Mucosa of descending colon (tissue), 3 donors: ENCODE results near the gene NOS1. TPM values are rescaled to one million over a fixed set of nuclear protein-coding genes. Genes with fewer than 3 reads are reported as not detected.
"Not testable (repeated sequence)": the region's sequence is repeated elsewhere in the genome, so short reads cannot be mapped to it uniquely, and the experiment has no call there.

Experiments
- ATAC-seq: fragments of 200-7000 bp; cut with Tn5 transposase; one replicate; pipeline ENCODE4 v1.9.1; 2020; ENCODE audit warnings: mild to moderate bottlenecking, moderate library complexity
- DNase-seq, 3 donors: peaks; one replicate each; pipeline ENCODE4 v3.0.0-alpha.2; 2020
- H3K36me3 ChIP-seq: fragments of 200-600 bp; one replicate; pipeline ENCODE4 v1.8.0; 2021; ENCODE audit warnings: low read depth, mild to moderate bottlenecking
- H3K4me1 ChIP-seq: fragments of 200-600 bp; one replicate; pipeline ENCODE4 v1.8.0; 2021; ENCODE audit warnings: low read depth, mild to moderate bottlenecking
- H3K4me3 ChIP-seq: fragments of 200-600 bp; one replicate; pipeline ENCODE4 v1.8.0; 2021; ENCODE audit warnings: mild to moderate bottlenecking
- H3K9me3 ChIP-seq: fragments of 200-600 bp; one replicate; pipeline ENCODE4 v1.8.0; 2021; ENCODE audit warnings: mild to moderate bottlenecking
- intact Hi-C, 2 donors: fragments of 100-400 bp; cut with DNase I in 1 of 2; cut with micrococcal nuclease in 1 of 2; formaldehyde crosslinking; loops; one replicate each; pipeline versions ENCODE4 v1.11.0 to v1.11.1; 2022; cut with DNase I, micrococcal nuclease
- total RNA-seq, 3 donors: library from RNA; stranded (reverse); fragmentation: NEBNext Ultra II Directional in 2 of 3; extraction: Animal tissue kit (Norgen Biotek cat#: 25700) in 2 of 3; gene quantifications; one replicate each; pipeline versions ENCODE4 v1.2.1 to v1.2.4, GENCODE V29; 2021 to 2023
- TF ChIP-seq, protein P1 (sequence below): fragments of 200-600 bp; IDR thresholded peaks from one replicate; pipeline ENCODE4 v1.8.0; 2022; ENCODE audit warnings: antibody characterized with exemption, mild to moderate bottlenecking
- donor health status: DM: no; HTN: no; CAD: no; lungs with moderate emphysema.
- donor health status: DM: no; HTN: no; CAD: no.
- donor health status: DM: no; HTN: yes; CAD: no.

Gene NOS1
- total RNA-seq, 3 donors from 2014 or later: 0.09 to 11.0 (median 0.29) TPM

DNA sequence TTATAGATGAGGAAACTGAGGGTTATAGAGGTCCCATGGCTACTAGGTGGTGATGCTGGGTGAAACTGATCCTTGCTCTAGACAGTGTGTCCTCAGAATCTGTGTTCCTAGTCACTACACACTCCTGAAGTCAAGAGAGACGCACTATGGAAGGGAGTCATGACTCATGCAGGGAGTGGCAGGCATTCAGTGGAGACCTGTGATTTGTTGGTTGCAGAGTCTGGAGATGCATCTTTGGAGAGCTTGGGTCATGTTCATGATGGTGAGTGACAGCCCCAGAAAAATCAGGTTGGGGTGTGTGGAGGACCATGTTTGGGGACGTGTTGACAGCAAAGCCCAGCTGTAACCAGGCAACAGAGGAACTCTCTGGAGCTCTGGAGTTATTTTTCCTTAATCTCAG is 133.2 kb downstream of the NOS1 start:
- ATAC-seq: no peak
- intact Hi-C loops: no loop called here

DNA sequence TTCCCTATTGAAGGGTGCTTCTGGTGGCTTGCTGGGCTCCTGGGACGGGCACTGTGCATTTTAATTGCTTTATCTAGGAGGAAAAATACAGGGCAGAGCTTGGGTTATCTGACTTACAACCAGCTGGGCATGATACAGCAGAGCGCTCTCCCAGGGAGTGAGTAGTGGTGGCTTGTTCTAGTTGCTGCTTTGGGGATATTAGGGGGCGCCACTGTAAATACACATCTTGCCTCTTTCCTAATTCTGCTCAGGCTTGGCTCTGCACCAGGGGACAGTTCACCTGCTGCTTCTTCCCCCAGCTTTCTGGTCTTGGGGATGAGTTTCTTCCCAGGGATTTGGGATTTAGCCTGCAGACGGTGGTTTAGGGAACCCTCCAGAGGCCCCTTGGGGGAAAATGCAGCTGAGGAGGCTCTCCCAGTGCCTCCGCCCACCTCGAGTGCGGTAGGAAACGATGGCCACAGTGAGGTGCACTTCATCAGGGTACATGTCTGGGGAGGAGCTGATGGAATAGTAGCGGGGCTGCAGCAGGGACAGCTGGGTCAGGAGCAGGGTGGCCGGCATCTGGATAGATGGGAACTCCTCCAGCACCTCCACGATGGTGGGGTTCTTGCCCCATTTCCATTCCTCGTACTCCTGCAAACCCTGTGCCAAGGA is 134.3 kb downstream of the NOS1 start:
- intact Hi-C loops: no loop called here
- TF ChIP-seq, protein P1, sequence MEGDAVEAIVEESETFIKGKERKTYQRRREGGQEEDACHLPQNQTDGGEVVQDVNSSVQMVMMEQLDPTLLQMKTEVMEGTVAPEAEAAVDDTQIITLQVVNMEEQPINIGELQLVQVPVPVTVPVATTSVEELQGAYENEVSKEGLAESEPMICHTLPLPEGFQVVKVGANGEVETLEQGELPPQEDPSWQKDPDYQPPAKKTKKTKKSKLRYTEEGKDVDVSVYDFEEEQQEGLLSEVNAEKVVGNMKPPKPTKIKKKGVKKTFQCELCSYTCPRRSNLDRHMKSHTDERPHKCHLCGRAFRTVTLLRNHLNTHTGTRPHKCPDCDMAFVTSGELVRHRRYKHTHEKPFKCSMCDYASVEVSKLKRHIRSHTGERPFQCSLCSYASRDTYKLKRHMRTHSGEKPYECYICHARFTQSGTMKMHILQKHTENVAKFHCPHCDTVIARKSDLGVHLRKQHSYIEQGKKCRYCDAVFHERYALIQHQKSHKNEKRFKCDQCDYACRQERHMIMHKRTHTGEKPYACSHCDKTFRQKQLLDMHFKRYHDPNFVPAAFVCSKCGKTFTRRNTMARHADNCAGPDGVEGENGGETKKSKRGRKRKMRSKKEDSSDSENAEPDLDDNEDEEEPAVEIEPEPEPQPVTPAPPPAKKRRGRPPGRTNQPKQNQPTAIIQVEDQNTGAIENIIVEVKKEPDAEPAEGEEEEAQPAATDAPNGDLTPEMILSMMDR: no peak

More for the DNA sequence above, 133.2 kb downstream of the NOS1 start:
- DNase-seq: no peak
- H3K4me3 ChIP-seq: no peak overlapping the region
- TF ChIP-seq, protein P1: no peak
- H3K9me3 ChIP-seq: no peaks in the 10 kb centered on the region
- no peaks in the 10 kb centered on the region for H3K36me3 ChIP-seq
- no peaks in the 10 kb centered on the region for H3K4me1 ChIP-seq

DNA sequence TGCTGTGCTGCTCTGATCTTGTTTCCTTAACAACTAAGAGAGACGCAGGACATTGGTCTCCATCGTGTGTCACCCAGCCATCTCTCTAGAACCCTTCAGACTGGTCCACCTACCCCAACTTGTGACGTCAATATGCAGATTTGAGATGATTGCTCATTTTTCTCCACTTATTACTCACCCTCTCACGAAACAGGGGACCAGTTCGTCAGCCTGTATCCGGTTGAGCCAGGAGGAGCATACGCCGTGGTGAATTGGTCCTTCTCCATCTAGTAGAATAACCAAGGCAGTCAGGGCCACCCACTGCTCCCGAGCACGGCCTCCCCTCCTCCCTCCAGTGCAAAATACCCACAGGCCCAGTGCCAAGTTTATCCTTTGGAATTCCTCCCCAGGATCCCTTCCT is 134.9 kb downstream of the NOS1 start:
- TF ChIP-seq, protein P1: no peak
- ATAC-seq (no peak), DNase-seq (no peak)
- Histone ChIP-seq H3K36me3 (no peaks in the 10 kb centered on the region), H3K4me1 (no peaks in the 10 kb centered on the region), H3K4me3 (no peak overlapping the region), H3K9me3 (no peaks in the 10 kb centered on the region)
- intact Hi-C loops: no loop called here

More for the DNA sequence above, 134.3 kb downstream of the NOS1 start:
- no peaks in the 10 kb centered on the region for H3K9me3 ChIP-seq
- no peaks in the 10 kb centered on the region for H3K36me3 ChIP-seq
- DNase-seq: no peak
- H3K4me1 ChIP-seq: no peaks in the 10 kb centered on the region
- ATAC-seq: no peak
- no peak overlapping the region for H3K4me3 ChIP-seq

DNA sequence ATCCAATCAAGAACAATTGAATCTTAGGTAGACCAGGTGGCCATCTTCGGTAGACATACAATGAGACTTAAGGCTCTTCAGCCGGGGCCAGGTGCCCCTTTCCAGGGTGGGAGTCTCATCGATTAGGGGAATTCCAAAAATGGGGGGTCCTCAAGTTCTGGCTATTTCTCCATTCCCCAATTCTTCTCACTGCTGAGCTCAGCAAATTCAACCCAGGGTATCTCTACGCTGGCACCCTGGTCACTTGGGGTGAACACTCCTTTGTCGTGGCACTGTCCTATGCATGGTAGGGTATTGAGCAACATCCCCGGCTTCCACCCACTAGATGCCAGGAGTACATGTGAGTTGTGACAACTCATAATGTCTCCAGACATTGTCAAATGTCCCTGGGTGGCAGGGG is 136.2 kb downstream of the NOS1 start:
- no peak for DNase-seq
- Histone ChIP-seq H3K36me3 (no peaks in the 10 kb centered on the region), H3K9me3 (no peaks in the 10 kb centered on the region), H3K4me3 (no peak overlapping the region), H3K4me1 (no peaks in the 10 kb centered on the region)
- no peak for ATAC-seq
- intact Hi-C loops: no loop called here
- TF ChIP-seq, protein P1: no peak

DNA sequence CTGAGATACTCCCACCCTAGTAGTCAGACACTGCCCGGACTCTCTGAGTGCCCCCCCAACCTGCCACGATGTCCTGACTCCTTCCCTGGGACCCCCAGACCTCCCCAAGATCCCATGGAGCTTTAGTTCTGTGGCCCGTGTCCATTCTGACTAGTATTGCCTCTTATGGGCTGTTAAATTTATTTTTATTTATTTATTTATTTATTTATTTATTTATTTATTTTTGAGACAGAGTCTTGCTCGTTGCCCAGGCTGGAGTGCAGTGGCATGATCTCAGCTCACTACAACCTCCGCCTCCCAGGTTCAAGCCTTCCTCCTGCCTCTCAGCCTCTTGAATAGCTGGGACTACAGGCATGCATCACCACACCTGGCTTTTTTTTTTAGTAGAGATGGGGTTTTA is 140.5 kb downstream of the NOS1 start:
- ATAC-seq, H3K9me3 ChIP-seq, H3K36me3 ChIP-seq, DNase-seq, H3K4me1 ChIP-seq, intact Hi-C loops, H3K4me3 ChIP-seq: not testable (repeated sequence)

DNA sequence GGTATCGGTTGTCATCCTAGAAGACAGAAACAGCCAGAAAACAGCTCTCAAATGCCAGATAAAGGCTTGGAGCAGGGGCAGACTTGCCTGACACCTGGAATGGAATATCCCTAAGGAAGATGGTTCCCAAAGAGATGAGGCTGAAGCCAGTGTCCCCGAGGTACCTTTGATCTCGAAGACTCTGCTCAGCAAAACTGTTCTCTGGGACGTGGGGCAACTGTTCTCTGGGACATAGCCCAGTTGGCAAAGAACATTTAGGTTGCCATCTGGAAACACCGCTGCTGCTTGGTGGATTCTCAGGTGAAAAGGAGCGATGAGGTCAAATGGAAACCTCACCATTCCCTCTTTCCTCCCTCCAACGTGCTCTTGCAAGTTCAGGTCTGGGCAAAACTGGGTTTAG is 143.3 kb downstream of the NOS1 start:
- H3K4me1 ChIP-seq: no peaks in the 10 kb centered on the region
- no peaks in the 10 kb centered on the region for H3K9me3 ChIP-seq
- intact Hi-C loops: loop anchor here (10.0 kb wide), 2 partner anchors 617 to 637 kb away; no protein-coding TSS in a partner anchor
- DNase-seq (no peak), ATAC-seq (no peak)
- no peaks in the 10 kb centered on the region for H3K36me3 ChIP-seq
- no peak overlapping the region for H3K4me3 ChIP-seq
- TF ChIP-seq, protein P1: no peak
